GM12878 (cell line): Measurements from ENCODE around the gene PPP1R15A. TPM values are rescaled to one million over a fixed set of nuclear protein-coding genes. Genes with fewer than 3 reads are reported as not detected.

Experiments
- ATAC-seq: fragments of 200-7000 bp; cut with Tn5 transposase; 3 replicates; pipeline ENCODE4 v1.9.1; 2020; ENCODE audit warnings: mild to moderate bottlenecking, moderate library complexity
- BruUV-seq: library from RNA; stranded (reverse); fragments of 400-500 nt; replicated peaks from 2 replicates; lab custom pipeline; 2021; lab: Mats Ljungman, UMichigan
- CTCF ChIA-PET: fragments of 300-600 bp; sonication (Branson Sonifier 250); formaldehyde crosslinking; extraction: SDS; loops from one replicate; lab custom pipeline; 2021; ENCODE audit warnings: inconsistent platforms; lab: Yijun Ruan, JAX
- POLR2A ChIA-PET: fragments of 350-600 bp; formaldehyde crosslinking; extraction: SDS; loops from one replicate; lab custom pipeline; 2021; ENCODE audit warnings: inconsistent platforms; lab: Charles Lee
- RAD21 ChIA-PET: fragments of 300-600 bp; sonication (Branson Sonifier 250); formaldehyde crosslinking; loops from one replicate; lab custom pipeline; 2023; ENCODE audit warnings: antibody characterized with exemption; ENCODE audit not compliant: unreplicated experiment; lab: Charles Lee
- SMC1A ChIA-PET: fragments of 300-600 bp; sonication (Branson Sonifier 250); formaldehyde crosslinking; loops from one replicate; lab custom pipeline; 2023; ENCODE audit not compliant: unreplicated experiment, uncharacterized antibody; lab: Charles Lee
- DNase-seq: peaks from one replicate; pipeline ENCODE4 v3.0.0-alpha.2; 2011; ENCODE audit warnings: low read depth, low spot score
- FAIRE-seq: peaks from 3 replicates; lab custom pipeline; 2011; peaks lifted over from hg19 to GRCh38; lab: Jason Lieb, UNC
- H2AFZ ChIP-seq: 2 replicates; pipeline ENCODE4 v1.6.0; 2011; ENCODE audit warnings: low read depth, low read length, control low read depth; ENCODE audit not compliant: control insufficient read depth
- H3K27ac ChIP-seq: 2 replicates; pipeline ENCODE4 v1.5.1; 2011; ENCODE audit warnings: control low read depth; ENCODE audit not compliant: control insufficient read depth, insufficient read depth
- H3K27me3 ChIP-seq, 2 experiments: replicated peaks in 1 of 2; 2 replicates each; pipeline versions ENCODE4 v1.6.0 to v1.6.1; 2011; ENCODE audit warnings: low read length in 1 of 2; ENCODE audit not compliant: control insufficient read depth in 2 of 2, insufficient read depth in 2 of 2
- H3K36me3 ChIP-seq, 2 experiments: 2 replicates each; pipeline ENCODE4 v1.5.1; 2011; ENCODE audit warnings: low read length in 1 of 2; ENCODE audit not compliant: control insufficient read depth in 2 of 2, insufficient read depth in 2 of 2
- H3K4me1 ChIP-seq: 2 replicates; pipeline ENCODE4 v1.6.1; 2011; ENCODE audit warnings: mild to moderate bottlenecking, low read length, moderate library complexity, mixed read lengths; ENCODE audit not compliant: control insufficient read depth, insufficient read depth
- H3K4me2 ChIP-seq: 2 replicates; pipeline ENCODE4 v1.6.0; 2011; ENCODE audit warnings: control low read depth; ENCODE audit not compliant: control insufficient read depth, insufficient read depth
- H3K4me3 ChIP-seq: fragments of 200-600 bp; sonication (generic); 2 replicates; pipeline ENCODE4 v1.5.1; 2016
- H3K79me2 ChIP-seq: 2 replicates; pipeline ENCODE4 v1.6.0; 2011; ENCODE audit warnings: low read length; ENCODE audit not compliant: control insufficient read depth, insufficient read depth
- H3K9ac ChIP-seq: 2 replicates; pipeline ENCODE4 v1.8.0; 2011; ENCODE audit warnings: low read length, control low read depth, mixed read lengths; ENCODE audit not compliant: control insufficient read depth, insufficient read depth
- H3K9me3 ChIP-seq: replicated peaks from 3 replicates; pipeline ENCODE4 v1.5.1; 2011; ENCODE audit warnings: mild to moderate bottlenecking, low read length; ENCODE audit not compliant: control insufficient read depth, insufficient read depth
- H4K20me1 ChIP-seq: 2 replicates; pipeline ENCODE4 v1.6.0; 2011; ENCODE audit not compliant: control insufficient read depth, insufficient read depth
- CUX1 ChIP-seq: IDR thresholded peaks from 2 replicates; pipeline ENCODE4 v1.6.1; 2012; ENCODE audit warnings: improper control_type of control experiment, low read depth, low read length; ENCODE audit not compliant: insufficient replicate concordance
- EED ChIP-seq: sonication (generic); IDR thresholded peaks from 2 replicates; pipeline ENCODE4 v1.6.1; 2016; ENCODE audit warnings: antibody characterized with exemption, low read depth
- IKZF2 ChIP-seq, 2 experiments: fragments of 450-650 bp; IDR thresholded peaks; 2 replicates each; pipeline ENCODE4 v1.6.1; 2017; ENCODE audit warnings: mild to moderate bottlenecking in 2 of 2, moderate library complexity in 2 of 2
- NFIC ChIP-seq: IDR thresholded peaks from 2 replicates; pipeline ENCODE4 v1.6.1; 2012; ENCODE audit warnings: low read depth, mild to moderate bottlenecking, inconsistent platforms, low read length, moderate library complexity
- NFXL1 ChIP-seq: fragments of 450-650 bp; IDR thresholded peaks from 2 replicates; pipeline ENCODE4 v1.6.1; 2017; ENCODE audit warnings: antibody characterized with exemption, mild to moderate bottlenecking, borderline replicate concordance
- NFYA ChIP-seq: IDR thresholded peaks from 2 replicates; pipeline ENCODE4 v1.6.1; 2011; ENCODE audit warnings: low read depth, mild to moderate bottlenecking, low read length, improper control_type of control experiment, borderline replicate concordance
- RAD21 ChIP-seq: IDR thresholded peaks from 2 replicates; pipeline ENCODE4 v1.6.1; 2011; ENCODE audit warnings: mild to moderate bottlenecking, low read depth, low read length, moderate library complexity; ENCODE audit not compliant: insufficient read depth
- RB1 ChIP-seq: fragments of 450-650 bp; formaldehyde crosslinking; IDR thresholded peaks from 2 replicates; pipeline ENCODE4 v1.6.1; 2017; ENCODE audit warnings: mild to moderate bottlenecking, borderline replicate concordance
- SIN3A ChIP-seq: IDR thresholded peaks from 2 replicates; pipeline ENCODE4 v1.6.1; 2012; ENCODE audit warnings: low read depth, low read length, improper control_type of control experiment
- ZBTB33 ChIP-seq: fragments of 450-650 bp; IDR thresholded peaks from 2 replicates; pipeline ENCODE4 v1.6.1; 2017; ENCODE audit warnings: mild to moderate bottlenecking
- ZZZ3 ChIP-seq: IDR thresholded peaks from 2 replicates; pipeline ENCODE4 v1.6.1; 2011; ENCODE audit warnings: low read depth; ENCODE audit not compliant: control insufficient read depth, insufficient read length
- WGBS: methylation state at CpG from one replicate; pipeline ENCODE4 v1.1.6; 2016; ENCODE audit warnings: low lambda C conversion rate; ENCODE audit not compliant: insufficient replicate concordance, insufficient coverage; ENCODE audit errors: missing lambda C conversion rate; 5-methylcytosine and 5-hydroxymethylcytosine counted together
- in situ Hi-C: fragments of 300-500 bp; cut with MboI; formaldehyde crosslinking; loops from 9 replicates; pipeline ENCODE4 v1.14.3; 2018; ENCODE audit warnings: mixed read lengths
- intact Hi-C: fragments of 100-400 bp; cut with micrococcal nuclease; formaldehyde crosslinking; loops from one replicate; pipeline ENCODE4 v1.14.2; 2022; ENCODE audit not compliant: unreplicated experiment
- polyA plus RNA-seq, 11 experiments: library from polyadenylated mRNA; depleted of rRNA in 4 of 11; unstranded in 6 of 11; stranded (reverse) in 5 of 11; fragments of >200 nt; fragmentation: Nextera tagmentation in 4 of 11; fragmentation: Illumina TruSeq in 1 of 11; extraction: Ambion mirVana in 4 of 11; extraction: Trizol in 1 of 11; gene quantifications; 1 replicate in 1 of 11; 2 replicates in 10 of 11; pipeline versions ENCODE4 v1.2.1 to v1.2.3, GENCODE V29; 2011 to 2016; ENCODE audit warnings: inconsistent platforms in 2 of 11, missing spikeins in 2 of 11, low read depth in 1 of 11
- total RNA-seq, 4 experiments: library from RNA; depleted of rRNA in 3 of 4; stranded (reverse); fragments of >200 nt in 3 of 4; fragmentation: Illumina TruSeq in 1 of 4; extraction: Trizol in 1 of 4; gene quantifications; 2 replicates each; pipeline versions ENCODE4 v1.2.1 to v1.2.3, GENCODE V29; 2013 to 2021
- TF ChIP-seq, protein P1 (sequence below): IDR thresholded peaks from 2 replicates; pipeline ENCODE4 v1.6.1; 2011; ENCODE audit warnings: low read depth, mild to moderate bottlenecking, low read length, moderate library complexity, borderline replicate concordance; ENCODE audit errors: extremely low read depth

The PPP1R15A gene
- total and polyA plus RNA-seq, 10 of the 15 experiments (the other 5 are each of a cell fraction or from before 2014, with no cell fraction given): 0.68 to 50.8 (median 27.7) TPM

DNA sequence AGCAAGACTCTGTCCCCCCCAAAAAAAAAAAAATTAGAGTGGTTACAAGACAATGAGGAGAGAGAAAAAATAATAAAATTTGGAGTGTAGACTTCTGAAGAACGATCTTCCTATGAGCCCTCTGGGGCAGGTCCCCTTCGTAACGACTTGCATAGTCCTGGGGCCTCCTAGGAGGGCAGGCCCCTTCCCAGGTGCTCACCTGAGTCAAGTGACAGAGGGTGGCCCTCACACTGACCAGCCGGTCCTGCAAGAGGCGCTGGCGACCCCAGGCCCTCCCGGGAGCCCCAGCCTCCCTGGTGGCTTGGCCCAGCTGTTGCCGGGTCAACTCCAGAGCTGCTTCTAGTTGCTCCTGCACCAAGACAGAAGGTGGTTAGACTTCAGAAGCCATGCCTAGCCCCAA lies 18.7 kb upstream of the PPP1R15A start:
- H3K4me2 ChIP-seq: no peak overlapping the region
- ChIA-PET SMC1A (interaction anchor here (1.0 to 1.1 kb wide), 2 partner anchors 9 to 11 kb away, joined by 4 to 5 read pairs; no protein-coding TSS in a partner anchor), RAD21 (no interaction called here), POLR2A (no interaction called here), CTCF (interaction anchor here (5.0 kb wide), 1 partner anchor 11 kb away, joined by 39 read pairs; no protein-coding TSS in a partner anchor)
- no peaks in the 10 kb centered on the region for H4K20me1 ChIP-seq
- in situ Hi-C loops: no loop called here
- H3K27me3 ChIP-seq: no peaks in the 10 kb centered on the region
- no peak for DNase-seq
- peaks cover 7% of the 10 kb centered on the region for H3K4me1 ChIP-seq
- H3K4me3 ChIP-seq: no peak overlapping the region
- WGBS: 60% methylated on average over 8 of the region's 8 CpGs
- BruUV-seq: no TSS peak
- intact Hi-C loops: no loop called here
- H2AFZ ChIP-seq: no peak overlapping the region
- no peak overlapping the region for H3K27ac ChIP-seq
- no peak for ATAC-seq
- TF ChIP-seq NFXL1 (no peak), IKZF2 (IDR thresholded peaks at IDR 0.05) (no peak), CUX1 (no peak), NFYA (no peak), SIN3A (no peak), RB1 (no peak), ZZZ3 (no peak), ZBTB33 (no peak), NFIC (no peak), EED (no peak), RAD21 (no peak)
- TF ChIP-seq, protein P1, sequence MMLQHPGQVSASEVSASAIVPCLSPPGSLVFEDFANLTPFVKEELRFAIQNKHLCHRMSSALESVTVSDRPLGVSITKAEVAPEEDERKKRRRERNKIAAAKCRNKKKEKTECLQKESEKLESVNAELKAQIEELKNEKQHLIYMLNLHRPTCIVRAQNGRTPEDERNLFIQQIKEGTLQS: no peak
- no peaks in the 10 kb centered on the region for H3K36me3 ChIP-seq
- no peak overlapping the region for H3K9ac ChIP-seq
- no peaks in the 10 kb centered on the region for H3K79me2 ChIP-seq
- no peaks in the 10 kb centered on the region for H3K9me3 ChIP-seq
- no peak for FAIRE-seq
